Subcutaneous abdominal adipose tissue (tissue), 5 donors: ENCODE measurements around the gene NDUFB5.
"Not testable (repeated sequence)": the region's sequence is repeated elsewhere in the genome, so short reads cannot be mapped to it uniquely, and the experiment has no call there.

ENCODE experiments used
- H3K27ac ChIP-seq: one replicate; pipeline ENCODE4 v1.7.0; 2013; ENCODE audit warnings: low read depth, mild to moderate bottlenecking, inconsistent platforms, low read length, moderate library complexity
- H3K27me3 ChIP-seq, 5 donors: one replicate each; pipeline ENCODE4 v1.7.0; 2013; ENCODE audit warnings: low read length in 5 of 5, inconsistent platforms in 1 of 5; ENCODE audit not compliant: control insufficient read depth in 5 of 5, insufficient read depth in 4 of 5
- H3K36me3 ChIP-seq, 5 donors: one replicate each; pipeline ENCODE4 v1.7.0; 2013; ENCODE audit warnings: low read length in 5 of 5; ENCODE audit not compliant: control insufficient read depth in 5 of 5, insufficient read depth in 5 of 5
- H3K4me1 ChIP-seq, 5 donors: one replicate each; pipeline ENCODE4 v1.7.0; 2013; ENCODE audit warnings: low read length in 5 of 5, mild to moderate bottlenecking in 3 of 5, moderate library complexity in 1 of 5; ENCODE audit not compliant: control insufficient read depth in 5 of 5, insufficient read depth in 5 of 5
- H3K4me3 ChIP-seq, 5 donors: one replicate each; pipeline ENCODE4 v1.7.0; 2013; ENCODE audit warnings: low read length in 5 of 5, low read depth in 1 of 5
- H3K9ac ChIP-seq, 5 donors: one replicate each; pipeline ENCODE4 v1.7.0; 2013; ENCODE audit warnings: low read length in 5 of 5, mild to moderate bottlenecking in 4 of 5, moderate library complexity in 3 of 5
- H3K9me3 ChIP-seq, 5 donors: one replicate each; pipeline ENCODE4 v1.7.0; 2013; ENCODE audit warnings: low read length in 5 of 5; ENCODE audit not compliant: control insufficient read depth in 5 of 5
- donor health status: healthy.
- donor health status: healthy.
- donor health status: healthy.
- donor health status: healthy.
- donor health status: healthy.

Gene NDUFB5

DNA sequence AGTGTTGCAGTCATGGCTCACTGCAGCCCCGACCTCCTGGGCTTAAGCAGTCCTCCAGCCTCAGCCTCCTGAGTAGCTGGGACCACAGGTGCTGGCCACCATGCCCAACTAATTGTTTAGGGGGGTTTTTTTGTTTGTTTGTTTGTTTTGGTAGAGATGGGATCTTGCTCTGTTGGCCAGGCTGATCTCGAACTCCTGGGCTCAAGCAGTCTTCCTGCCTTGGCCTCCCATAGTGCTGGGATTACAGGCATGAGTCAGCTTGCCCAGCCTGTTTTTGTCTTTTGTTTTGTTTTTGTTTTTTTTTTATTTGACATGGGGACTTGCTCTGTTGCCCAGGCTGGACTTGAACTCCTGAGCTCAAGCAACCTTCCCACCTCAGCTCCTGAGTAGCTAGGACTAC lies 17.4 kb downstream of the NDUFB5 start:
- no peaks in the 10 kb centered on the region for H3K27me3 ChIP-seq
- H3K4me3 ChIP-seq: no peak overlapping the region
- no peak overlapping the region for H3K27ac ChIP-seq
- peaks cover 37 to 60% (median 52%) of the 10 kb centered on the region in 5 donors for H3K36me3 ChIP-seq
- no peaks in the 10 kb centered on the region for H3K4me1 ChIP-seq
- no peaks in the 10 kb centered on the region for H3K9me3 ChIP-seq
- no peak overlapping the region for H3K9ac ChIP-seq

DNA sequence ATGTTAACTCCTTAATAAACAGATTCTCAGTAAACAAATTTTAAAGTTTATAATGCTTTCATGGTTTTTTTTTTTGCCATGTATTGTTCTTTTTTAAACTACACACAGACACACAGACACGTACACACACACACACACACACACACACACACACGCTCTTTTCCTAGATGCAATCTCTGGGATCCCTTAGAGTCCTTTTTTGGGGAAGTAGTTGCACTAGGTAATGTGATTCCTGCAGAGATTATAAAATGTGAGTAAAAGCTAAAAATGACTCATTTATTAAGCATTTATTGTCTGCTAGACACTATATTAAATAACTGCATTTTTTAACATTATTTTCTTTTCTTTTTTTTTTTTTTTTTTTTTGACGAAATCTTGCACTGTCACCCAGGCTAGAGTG lies 19.9 kb downstream of the NDUFB5 start:
- no peak overlapping the region for H3K4me3 ChIP-seq

DNA sequence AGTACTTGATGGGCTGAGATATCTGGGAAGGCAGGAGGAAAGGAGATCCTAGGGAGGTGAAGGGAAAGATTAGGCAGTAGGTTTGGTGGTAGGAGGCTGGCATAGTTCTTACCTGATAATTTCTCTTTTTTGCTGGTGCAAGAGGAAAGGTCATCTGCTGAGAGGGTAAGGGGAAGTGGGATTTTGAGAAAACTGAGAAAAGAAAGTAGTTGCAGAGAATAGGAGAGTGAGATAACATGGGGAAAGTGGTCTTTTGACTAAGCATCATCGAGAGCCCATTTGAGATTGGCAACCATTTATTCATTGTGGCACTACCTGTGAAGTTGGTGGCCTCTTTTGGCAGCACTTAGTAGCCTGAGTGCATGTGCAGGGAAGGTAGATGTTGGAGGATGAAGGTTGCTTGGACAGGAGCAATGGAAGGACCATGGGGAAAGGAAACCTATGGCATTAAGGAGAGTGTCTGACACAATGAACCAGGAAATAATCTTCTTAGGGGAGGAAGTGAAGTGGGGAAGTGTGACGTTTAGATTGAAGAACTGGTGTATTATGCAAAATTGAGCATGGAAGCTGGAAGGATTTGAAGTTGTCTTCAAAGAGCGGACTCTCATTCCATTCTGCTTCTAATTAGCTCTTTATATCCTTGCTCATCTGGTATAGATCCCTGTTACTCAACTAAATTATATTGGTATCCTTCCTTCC lies 26.3 kb downstream of the NDUFB5 start:
- H3K9ac ChIP-seq: no peak overlapping the region
- no peak overlapping the region for H3K27ac ChIP-seq
- H3K9me3 ChIP-seq: no peaks in the 10 kb centered on the region
- H3K27me3 ChIP-seq: no peaks in the 10 kb centered on the region
- H3K4me3 ChIP-seq: no peak overlapping the region
- H3K4me1 ChIP-seq: no peaks in the 10 kb centered on the region
- peaks cover 0 to 4% (median 1%) of the 10 kb centered on the region in 5 donors for H3K36me3 ChIP-seq

More for the DNA sequence above, 19.9 kb downstream of the NDUFB5 start:
- Histone ChIP-seq H3K27me3 (no peaks in the 10 kb centered on the region), H3K4me1 (no peaks in the 10 kb centered on the region), H3K9ac (no peak overlapping the region), H3K36me3 (peaks cover 29 to 50% (median 38%) of the 10 kb centered on the region in 5 donors), H3K27ac (no peak overlapping the region), H3K9me3 (no peaks in the 10 kb centered on the region)

DNA sequence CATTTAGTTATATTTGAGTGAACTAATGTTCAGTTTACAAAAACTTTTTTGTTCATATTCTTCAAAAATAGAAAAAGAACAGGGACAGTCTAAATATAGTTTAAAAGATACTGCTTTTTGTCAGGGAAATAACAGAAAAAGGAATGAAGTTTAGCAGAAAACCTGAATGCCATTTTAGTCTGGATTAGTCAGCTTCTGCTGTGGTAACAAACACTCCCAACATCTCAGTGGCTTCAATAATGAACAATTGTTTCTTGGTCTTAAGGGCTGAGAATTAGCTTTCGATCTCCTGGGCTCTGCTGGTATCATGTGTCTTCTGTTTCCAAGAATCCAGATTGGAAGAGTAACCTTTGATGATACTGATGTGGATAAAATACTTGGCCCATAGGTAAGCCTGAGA lies 35.9 kb downstream of the NDUFB5 start:
- H3K27ac ChIP-seq: no peak overlapping the region
- H3K9me3 ChIP-seq: no peaks in the 10 kb centered on the region
- H3K9ac ChIP-seq: no peak overlapping the region
- H3K4me1 ChIP-seq: no peaks in the 10 kb centered on the region
- H3K36me3 ChIP-seq: no peaks in the 10 kb centered on the region
- no peak overlapping the region for H3K4me3 ChIP-seq
- H3K27me3 ChIP-seq: no peaks in the 10 kb centered on the region

DNA sequence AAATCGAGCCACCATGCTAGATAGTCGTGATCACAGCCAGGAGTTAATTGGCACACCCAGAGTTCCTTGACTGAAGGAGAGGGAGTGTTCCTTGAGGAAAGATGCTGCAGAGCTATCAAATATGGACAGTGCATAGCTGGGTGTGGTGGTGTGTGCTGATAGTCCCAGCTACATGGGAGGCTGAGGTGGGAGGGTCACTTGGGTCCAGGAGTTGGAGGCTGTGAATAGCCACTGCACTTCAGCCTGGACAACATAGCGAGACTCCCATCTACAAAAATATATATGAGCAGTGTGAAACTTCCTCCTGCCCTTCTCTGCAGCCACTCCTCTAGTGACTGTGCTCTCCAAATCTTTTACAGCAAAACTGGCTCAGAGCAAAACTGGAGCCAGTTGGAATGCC lies 38.3 kb downstream of the NDUFB5 start:
- no peak overlapping the region for H3K9ac ChIP-seq
- no peaks in the 10 kb centered on the region for H3K9me3 ChIP-seq
- no peaks in the 10 kb centered on the region for H3K4me1 ChIP-seq
- no peak overlapping the region for H3K4me3 ChIP-seq
- H3K27ac ChIP-seq: no peak overlapping the region
- H3K27me3 ChIP-seq: no peaks in the 10 kb centered on the region
- no peaks in the 10 kb centered on the region for H3K36me3 ChIP-seq

DNA sequence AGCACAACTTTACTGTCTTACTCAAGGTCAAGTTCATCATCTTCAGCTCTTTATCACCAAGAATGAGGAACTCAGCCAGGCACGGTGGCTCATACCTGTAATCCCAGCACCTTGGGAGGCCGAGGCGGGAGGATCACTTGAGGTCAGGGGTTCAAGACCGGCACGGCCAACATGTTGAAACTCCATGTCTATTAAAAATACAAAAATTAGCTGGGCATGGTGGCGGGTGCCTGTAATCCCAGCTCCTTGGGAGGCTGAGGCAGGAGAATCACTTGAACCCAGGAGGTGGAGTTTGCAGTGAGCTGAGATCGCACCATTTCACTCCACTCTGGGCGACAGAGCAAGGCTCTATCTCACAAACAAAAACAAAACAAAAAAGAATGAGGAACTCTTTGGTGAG lies 39.2 kb downstream of the NDUFB5 start:
- H3K4me3 ChIP-seq, H3K36me3 ChIP-seq, H3K27me3 ChIP-seq, H3K9me3 ChIP-seq, H3K9ac ChIP-seq, H3K4me1 ChIP-seq, H3K27ac ChIP-seq: not testable (repeated sequence)

DNA sequence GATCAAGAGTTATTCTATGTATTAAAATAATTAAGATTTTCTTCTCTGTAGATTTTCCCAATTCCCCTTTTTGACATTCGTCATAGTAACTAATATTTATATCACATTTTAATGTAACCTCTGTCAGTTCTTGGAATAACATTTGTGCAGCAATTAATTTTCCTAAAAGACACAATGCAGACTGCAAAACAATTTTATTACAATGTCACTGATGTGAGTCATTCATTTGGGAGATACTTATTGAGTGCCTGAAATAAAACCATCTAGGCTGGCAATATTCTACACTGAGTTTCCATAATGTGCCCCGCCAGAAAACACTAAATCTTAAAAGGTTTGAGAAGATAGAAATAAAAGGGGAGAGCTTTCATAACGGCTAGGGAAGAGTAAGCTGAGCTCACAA lies 41.6 kb downstream of the NDUFB5 start:
- Histone ChIP-seq H3K4me1 (no peaks in the 10 kb centered on the region), H3K9me3 (no peaks in the 10 kb centered on the region), H3K4me3 (no peak overlapping the region), H3K27me3 (no peaks in the 10 kb centered on the region), H3K27ac (no peak overlapping the region), H3K36me3 (no peaks in the 10 kb centered on the region), H3K9ac (no peak overlapping the region)

DNA sequence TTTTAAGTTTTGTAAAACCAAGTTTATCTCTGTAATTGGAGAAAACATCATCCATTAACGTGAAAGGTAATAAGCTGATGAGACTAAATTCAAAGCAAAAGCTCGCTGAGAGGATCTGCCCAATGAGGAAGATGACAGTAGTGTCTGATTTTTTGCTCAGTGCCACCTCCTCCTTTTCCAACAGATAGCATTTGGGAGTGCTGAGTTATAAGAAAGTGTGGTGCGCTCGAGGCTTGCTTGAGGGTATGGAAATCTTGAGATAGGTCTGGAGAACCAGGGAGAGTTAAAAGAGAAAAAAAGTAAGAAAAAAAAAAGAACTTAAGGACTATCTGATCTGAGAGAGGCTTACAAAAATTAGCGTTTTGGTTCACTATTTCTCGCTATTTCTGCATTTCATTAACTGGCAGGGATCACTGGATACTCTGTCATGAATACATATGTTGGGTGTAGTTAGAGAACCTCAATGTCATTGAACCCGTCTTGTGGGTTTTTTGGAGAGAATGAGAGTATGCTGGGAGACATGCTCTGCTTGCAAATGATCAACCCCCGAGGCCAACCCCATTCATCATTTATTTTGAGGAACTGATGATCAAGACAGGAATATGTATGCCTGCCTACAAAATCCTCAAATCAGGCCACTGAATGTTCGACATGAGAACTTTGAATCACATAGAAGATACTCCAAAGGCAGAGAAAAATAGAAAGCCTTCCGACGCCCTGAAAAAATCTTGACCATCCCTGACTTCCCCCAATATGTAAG lies 47.3 kb downstream of the NDUFB5 start:
- peaks cover 0 to 20% (median 17%) of the 10 kb centered on the region in 5 donors for H3K4me1 ChIP-seq
- H3K27me3 ChIP-seq: no peaks in the 10 kb centered on the region
- H3K9me3 ChIP-seq: no peaks in the 10 kb centered on the region
- peak overlapping the region; percentile 38 to 72 (median 70) for H3K9ac ChIP-seq
- peak overlapping the region; percentile 87 for H3K27ac ChIP-seq
- no peaks in the 10 kb centered on the region for H3K36me3 ChIP-seq
- peak overlapping the region; percentile 71 to 96 (median 81) for H3K4me3 ChIP-seq

DNA sequence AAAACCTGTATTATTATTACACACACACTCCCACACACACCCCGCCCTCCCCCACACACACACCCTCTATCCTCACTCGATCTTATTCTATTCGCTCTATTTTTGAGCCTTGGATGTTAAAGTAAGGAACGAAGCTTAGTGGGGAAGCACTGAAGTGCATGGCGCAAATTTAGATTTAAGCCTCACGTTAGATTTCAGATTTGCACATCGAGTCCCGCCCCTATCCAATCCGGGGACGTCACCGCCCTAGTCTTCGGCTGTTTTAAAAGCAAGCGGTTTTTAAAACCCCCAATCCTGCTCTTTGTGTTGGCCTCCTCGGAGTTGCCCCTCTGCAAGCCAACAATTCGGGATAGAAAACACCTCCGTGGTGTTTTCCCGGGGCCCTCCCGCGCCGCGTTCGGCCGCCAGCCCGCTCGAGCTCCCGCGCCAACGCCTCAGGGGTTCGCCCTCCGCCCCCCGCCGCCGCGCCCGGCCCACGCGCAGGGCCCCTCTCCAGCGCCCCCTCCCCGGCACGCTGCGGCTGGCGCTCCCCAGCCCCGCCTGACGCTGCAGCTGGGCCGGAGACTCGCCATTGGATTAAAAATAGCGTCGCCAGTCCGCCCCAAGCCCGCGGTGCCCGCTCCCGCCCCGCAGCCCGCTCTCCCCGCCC lies 48.0 kb downstream of the NDUFB5 start, which contains the start of gene USP13:
Gene USP13, plus strand, starts transcription at position 594 of the 649 bp plus-strand sequence. CDS start 186 bp downstream, outside the sequence.
- Histone ChIP-seq H3K9ac (peak within 1 kb of the TSS; percentile 52 to 84 (median 79)), H3K9me3 (no peaks in the 10 kb centered on the region), H3K4me3 (peak within 1 kb of the TSS; percentile 81 to 99 (median 95)), H3K36me3 (no peaks in the 10 kb centered on the region), H3K4me1 (peaks cover 0 to 20% (median 17%) of the 10 kb centered on the region in 5 donors), H3K27ac (peak within 1 kb of the TSS; percentile 95), H3K27me3 (no peaks in the 10 kb centered on the region)
